NCI-H1417 treated with DMSO at 0.1 percent for 48 hours (cell line): ENCODE results near the gene ICAM4.
"Not testable (repeated sequence)": the region's sequence is repeated elsewhere in the genome, so short reads cannot be mapped to it uniquely, and the experiment has no call there.

Source experiments
- DNase-seq: peaks from one replicate; lab custom pipeline; 2025; lab: John Stamatoyannopoulos, UW

The ICAM4 gene

DNA sequence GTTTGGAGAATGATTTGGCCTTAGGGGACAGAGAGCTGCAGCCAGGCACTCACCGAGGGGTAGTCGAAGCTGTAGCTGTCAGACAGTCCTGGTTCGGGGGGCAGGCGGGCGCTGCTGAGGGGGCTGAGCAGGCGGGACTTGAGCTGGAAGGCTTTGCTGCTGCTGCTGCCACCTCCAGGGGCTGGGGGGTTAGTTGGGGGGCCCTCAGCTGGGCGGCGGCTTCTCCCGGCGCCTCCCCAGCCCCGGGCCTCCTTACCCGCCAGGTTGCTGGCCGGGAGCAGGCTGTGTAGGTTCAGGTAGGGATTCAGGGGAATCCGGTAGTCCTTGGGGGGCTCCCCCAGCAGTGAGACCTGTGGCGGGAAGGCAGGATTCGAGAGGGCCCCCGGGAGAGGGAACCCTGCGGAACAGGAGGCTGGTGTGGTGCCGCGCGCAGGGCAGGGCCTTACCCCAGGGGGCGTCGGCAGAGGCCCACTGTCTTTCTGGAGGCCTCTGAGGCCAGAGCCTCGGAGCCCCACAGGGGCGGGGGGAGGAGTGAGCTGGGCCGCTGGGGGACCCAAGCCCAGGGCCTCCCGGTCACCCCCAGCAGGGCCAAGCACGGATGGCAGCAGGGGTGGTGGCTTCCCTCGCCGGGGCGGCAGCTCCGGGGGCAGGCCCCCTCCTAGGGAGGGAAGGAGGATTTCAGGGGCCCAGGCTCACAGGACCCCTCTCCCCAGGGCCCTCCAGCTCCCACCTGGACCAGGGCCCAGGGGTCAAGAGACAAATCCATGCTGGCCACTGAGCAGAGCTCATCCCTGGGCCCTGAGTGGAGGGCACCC is 34.1 kb downstream of the ICAM4 start:
- no peak for DNase-seq

DNA sequence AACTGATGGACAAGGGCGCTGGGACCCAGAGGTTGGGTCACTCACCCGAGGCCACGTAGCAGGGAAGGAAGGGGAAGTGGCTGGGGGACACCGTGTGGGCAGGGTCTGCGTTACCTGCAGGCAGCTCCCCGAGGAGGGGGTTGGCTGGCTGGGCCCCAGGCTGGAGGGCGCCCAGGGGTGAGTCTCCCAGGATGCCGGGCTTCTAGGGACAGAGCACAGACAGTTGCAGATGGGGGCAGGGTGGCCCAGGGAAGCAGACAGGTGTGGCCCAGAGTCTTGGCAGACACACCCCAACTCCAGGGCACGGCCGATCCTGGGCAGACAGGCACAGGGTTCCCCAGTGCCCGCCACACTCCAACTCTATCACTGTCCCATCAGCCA is 34.7 kb downstream of the ICAM4 start:
- DNase-seq, result no peak

DNA sequence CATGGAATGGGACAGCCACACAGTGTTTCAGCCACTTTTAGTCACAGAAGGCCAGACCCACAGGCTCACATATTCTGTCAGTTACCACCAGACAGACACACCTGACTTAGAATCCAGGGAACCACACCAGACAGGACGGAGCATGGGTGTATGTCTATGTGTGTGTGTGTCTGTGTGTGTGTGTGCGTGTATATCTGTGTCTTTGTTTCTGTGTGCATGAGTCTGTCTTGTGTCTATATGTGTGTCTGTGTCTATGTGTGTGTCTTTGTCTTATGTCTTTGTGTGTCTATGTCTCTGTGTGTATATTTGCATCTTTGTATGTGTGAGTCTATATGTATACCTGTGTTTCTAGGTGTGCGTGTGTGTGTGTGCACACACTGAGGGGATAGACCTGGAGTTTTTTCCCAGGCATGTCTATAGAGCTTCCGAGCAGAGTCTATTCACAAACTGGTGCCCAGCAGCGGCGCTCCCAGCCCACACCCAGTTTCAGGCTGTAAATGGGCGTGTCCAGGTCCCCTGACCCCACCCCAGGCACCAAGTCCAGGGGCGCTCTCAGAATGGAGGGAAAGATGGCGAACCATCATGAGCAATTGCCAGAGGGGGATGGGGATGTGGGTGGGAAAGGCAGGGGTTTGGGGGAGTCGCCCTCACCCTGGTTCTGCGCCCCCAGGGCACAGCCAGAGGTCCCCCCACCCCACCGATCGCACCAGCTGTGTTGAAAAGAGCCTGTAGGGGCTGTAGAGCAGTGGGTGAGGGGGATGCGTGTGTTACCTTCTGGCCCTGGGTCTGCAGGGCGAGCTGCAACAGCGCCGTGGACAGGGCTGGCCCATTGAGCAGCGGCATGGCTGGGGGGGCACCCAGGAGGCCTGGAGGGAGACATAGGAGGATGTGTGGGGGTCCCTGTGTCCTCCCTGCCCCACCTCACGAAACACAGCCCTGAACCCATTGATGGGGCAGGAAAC is 35.4 kb downstream of the ICAM4 start:
- DNase-seq, result no peak

DNA sequence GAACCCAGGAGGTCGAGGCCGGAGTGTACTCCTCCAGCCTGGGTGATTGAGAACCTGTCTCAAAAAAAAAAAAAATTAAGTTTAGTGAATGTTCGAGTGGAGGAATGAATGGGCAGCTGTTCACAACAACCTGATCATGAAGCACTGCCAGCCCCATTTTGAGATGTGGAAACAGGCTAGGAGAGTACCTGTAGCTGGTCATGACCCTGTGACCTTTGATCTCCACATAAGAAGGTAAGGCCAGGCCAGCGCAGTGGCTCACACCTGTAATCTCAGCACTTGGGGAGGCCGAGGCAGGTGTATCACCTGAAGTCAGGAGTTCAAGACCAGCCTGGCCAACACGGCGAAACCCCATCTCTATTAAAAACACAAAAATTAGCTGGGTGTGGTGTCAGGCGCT is 39.0 kb downstream of the ICAM4 start:
- no peak for DNase-seq

DNA sequence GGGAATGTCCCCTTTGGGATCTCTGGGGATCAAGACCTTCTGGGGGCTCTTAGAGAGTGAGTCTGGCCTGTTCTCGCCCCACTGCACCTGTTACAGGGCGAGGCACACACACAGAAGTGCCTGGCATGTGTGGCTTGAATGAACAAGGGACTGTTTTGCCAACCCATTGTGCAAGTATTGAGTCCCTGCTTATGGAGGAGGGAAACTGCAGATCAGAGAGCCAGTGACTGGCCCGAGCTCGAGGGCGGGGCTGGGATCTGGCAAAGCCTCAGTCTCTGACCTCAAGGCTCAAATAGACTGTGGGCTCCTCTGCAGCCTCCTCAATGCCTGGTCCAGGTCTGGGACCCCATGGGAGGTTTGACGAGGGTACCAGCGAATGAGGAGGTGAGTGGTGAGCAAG is 41.0 kb downstream of the ICAM4 start:
- DNase-seq, result no peak

DNA sequence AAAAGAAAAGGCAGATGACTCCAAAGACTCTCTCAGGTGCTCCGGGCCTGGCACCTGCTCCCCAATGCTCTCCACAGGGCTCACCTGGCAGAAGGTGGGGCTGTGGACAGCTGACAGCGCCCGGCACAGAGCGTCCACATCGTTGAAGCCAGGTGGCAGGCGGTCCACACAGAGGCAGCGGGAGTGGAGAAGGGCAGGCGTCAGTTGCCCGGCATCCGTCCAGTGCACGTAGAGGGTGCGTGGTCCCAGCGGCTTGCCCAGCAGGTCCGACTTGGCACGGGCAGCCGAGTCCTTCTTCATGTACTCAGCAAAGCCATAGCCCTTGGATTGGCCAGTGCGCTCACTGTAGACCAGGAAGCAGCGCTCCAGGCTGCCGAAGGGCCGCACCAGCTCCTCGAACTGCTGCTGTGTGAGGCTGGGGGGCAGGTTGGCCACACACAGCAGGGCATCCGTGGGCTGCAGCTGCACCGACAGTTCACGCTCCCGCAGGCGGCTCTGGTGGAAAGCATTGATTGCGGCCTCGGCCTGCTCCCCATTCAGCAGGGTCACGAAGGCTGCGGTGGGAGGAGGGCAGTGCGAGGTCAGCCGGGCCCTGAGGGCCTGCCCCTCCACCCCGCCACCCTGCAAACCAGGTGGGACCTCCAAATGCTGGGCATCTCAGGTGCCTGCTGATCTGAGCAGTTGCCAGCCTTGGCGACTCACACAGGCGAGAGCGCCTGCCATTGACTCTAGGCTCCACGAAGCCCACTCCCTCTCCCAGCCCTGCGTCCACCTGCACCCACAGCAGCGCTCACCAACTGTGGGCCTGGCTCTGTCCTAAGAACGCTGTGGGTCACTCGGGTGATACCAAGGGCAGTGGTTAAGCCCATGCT is 42.0 kb downstream of the ICAM4 start:
- DNase-seq, result no peak

DNA sequence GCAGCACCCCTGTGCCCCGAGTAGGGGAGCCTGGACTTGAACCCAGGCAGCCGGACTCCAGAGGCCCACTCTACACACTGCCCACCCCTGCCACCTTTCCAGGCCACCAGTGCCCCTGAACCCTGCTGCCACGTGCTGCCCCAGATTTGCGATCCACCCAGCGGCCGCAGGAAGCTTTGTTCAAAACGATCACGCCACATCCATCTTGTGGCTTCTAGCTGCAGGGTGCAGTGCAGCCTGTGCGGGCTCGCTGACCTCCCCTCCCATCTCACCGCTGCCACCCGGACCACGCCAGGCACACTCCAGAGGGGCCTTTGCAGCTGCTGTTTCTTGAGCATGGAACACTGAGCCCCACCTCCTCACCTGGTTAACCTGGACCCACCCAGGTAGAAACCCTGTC is 42.8 kb downstream of the ICAM4 start:
- no peak for DNase-seq

DNA sequence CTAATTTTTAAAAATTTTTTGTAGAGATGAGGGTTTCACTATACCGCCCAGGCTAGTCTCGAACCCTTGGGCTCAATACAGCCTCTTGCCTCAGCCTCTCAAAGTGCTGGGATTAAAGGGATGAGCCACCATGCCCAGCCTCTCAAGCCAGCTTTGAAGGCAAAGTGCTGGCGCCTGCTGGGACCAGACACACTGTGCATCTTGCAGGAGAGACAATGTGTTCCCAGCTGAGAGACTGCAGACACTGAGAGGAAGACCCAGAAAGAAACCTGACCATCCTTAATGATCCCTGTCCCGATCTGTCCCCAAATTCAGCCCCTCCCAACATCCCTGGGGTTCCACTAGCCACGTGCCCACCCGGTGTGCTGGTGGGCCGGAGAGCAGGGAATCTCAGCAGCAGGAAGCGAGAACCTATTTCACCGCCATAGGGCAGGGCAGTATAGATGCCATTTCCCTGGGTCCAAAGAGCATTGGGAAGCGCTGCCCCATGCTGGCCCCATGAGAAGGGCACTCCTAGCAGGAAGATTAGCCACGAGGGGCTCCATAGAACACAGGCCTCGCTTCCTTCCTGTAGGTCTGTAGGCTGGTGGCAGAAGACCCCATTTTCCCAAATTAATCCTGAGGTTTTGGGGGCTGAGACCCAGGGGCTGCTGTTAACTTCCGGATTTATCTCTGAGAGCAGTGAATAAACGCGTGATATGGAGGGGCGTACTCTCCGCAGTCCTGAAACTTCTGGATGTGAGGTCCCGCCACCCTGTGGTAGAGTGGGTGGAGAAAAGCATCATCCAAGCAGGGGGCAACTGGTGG is 45.6 kb downstream of the ICAM4 start:
- DNase-seq, result no peak

DNA sequence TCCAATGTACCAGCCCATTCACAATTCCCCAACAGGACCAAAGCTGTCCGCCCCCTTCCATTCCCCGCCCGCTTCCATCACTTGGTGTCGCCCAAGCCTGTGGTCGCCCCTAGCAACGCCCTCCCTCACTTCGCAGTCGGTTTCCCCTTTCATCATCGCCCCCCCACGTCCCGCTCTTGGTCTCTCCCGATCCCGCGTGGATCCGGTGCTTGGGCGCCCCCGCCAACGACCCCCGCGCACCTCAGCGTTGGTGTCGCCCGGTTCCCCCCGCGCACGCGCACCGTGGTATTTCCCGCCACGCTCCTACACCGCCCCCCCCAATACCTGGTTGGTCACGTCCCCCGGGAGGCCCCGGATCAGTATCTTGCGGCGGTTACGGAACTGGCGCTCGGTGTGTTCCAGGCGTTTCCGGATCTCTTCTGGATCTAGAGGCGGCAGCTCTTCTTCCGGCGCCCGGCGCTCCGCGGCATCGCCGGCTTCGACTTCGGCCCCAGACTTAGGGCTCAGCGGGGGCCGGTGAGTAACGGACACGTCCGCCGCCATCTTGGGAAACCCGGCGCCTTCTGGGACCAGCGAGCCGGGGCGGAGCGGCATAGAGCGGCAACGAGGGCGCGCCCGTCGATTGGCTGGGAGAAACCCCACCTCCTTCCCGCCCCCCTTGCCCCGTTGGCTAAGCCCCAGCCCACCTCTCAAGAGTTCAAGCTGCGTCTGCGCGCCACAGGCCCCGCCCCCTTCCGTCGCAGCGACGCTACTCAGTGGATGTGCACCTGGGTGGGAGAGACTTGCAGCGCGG is 46.4 kb downstream of the ICAM4 start, which contains the start of gene RAVER1:
RAVER1 (minus strand) TSS at position 565 of the 793 bp plus-strand sequence; CDS start at position 543, 22 bp downstream.
- peak; percentile 83 for DNase-seq

DNA sequence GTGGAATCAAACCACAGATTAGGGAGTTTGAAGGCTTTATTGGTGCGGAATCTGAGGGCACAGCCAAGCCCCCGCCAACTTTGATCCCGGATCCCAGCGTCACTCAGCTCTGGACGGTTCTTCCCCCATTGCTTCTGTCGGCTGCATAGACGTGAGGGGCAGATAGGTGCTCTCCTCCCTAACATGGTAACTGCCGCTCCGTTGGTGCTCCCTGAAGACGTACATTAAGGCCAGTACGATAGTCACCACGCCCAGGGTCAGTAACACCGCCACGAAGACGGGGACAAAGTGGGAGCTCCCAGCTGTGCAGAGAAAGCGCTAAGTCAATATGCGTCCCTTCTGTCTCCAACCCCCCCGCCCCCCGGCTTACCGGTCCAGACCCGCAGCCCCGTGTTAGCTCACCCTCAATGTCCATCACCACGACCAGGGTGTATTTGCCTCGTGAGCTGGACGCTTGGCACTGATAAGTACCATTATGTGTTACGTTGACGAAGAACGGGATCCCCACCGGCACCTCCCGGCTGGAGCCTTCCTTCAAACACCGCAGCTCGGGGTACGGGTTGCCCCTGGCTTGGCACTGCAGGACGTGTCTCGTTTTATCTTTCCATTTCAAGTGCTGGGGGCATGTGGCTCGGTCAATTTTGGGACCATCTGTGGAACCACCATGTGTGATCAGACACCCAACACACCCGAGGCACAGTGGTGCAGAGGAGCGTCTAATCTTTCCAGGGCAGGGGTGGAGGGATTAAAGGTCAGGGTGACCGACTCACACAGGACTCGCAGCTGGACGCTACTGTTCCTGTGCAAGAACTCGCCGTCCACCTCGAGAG is 47.2 kb downstream of the ICAM4 start:
- DNase-seq, result no peak

DNA sequence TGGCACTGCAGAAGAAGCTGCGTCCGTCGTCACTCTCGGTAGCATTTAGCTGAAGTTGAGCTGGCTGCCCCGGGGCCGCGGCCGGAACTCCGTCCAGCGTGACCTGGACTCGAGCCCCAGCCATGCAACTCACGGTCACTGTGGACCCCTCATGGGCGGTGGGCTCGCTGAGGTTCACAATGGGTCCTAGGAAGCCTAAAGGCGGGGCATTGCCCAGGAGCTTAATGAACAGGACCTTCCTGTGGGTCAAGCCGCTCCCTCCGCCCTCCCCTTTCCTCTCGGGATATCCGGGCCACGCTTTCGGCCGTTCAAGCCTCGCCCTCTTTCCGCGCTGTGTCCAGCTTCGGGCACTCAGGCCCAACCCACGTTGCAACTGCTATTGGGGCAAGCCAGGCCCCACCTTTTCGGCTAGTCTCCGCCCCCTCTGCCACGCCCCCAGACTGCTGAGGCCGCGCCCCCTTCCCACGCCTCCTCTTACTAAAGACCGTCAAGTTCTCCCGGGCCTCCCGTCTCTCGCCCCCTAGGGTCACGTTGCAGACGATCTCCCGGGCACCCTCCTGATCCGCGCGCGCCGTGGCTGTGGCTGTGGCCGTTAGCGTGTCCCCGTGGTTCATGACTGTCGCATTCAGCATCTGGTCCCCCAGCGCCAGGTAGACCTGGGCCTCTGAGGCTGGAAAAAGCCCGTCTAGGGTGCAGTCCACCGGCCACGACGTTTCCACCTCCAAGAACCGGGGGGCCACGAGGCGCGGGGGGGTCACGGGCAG is 48.0 kb downstream of the ICAM4 start:
- no peak for DNase-seq

DNA sequence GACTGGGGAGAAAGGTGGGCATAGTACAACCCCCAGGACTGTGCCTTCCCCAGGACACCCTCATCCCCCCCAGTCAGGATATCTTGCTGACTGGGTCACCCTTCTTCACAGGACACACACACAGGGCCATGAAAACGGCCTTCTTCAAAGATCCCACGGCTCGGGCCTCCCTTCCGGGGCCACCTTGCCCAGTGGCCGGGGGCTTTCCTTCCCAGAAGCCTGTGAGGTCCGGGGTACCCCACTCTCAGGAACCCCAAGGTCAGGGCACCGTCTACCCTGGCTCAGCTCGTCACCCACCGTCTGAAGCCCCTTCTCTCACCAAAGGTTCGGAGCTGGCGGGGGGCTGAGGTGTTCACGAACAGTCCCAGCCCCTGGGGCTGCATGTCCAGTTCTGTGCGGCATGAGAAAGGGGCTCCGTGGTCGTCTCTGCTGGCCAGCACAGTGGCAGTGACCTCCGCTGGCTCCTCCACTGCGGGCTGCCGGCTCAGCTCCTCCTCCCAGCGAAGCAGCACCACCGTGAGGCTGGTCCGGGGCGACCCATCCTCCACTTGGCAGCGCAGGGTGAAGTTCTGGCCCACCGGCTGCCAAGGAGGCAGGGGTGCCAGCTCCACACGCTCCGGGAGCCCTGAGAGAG is 48.7 kb downstream of the ICAM4 start:
- DNase-seq, result no peak

DNA sequence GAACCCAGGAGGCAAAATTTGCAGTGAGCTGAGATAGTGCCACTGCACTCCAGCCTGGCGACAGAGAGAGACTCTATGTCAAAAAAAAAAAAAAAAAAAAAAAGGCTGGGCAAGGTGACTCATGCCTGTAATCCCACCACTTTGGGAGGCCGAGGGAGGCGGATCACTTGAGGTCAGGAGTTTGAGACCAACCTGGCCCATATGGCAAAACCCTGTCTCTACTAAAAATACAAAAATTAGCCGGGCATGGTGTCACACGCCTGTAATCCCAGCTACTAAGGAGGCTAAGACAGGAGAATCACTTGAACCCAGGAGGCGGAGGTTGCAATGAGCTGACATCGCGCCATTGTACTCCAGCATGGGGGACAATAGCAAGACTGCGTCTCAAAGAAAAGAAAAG is 50.0 kb downstream of the ICAM4 start:
- not testable (repeated sequence) for DNase-seq
